SK-N-SH treated with all-trans-retinoic acid at 6 μM for 48 hours (cell line): ENCODE data around the gene NACAD.
"Not testable (repeated sequence)": the region's sequence is repeated elsewhere in the genome, so short reads cannot be mapped to it uniquely, and the experiment has no call there.

Source experiments
- ATAC-seq: fragments of 200-7000 bp; cut with Tn5 transposase; 3 replicates; pipeline ENCODE4 v1.9.1; 2020; ENCODE audit warnings: mild to moderate bottlenecking, moderate library complexity
- ARNTL ChIP-seq: fragments of 450-650 bp; formaldehyde crosslinking; IDR thresholded peaks from 2 replicates; pipeline ENCODE4 v1.5.0; 2020; ENCODE audit warnings: low read depth, mild to moderate bottlenecking, moderate library complexity, borderline replicate concordance
- BACH2 ChIP-seq: fragments of 250-450 bp; sonication (Bioruptor Pico); IDR thresholded peaks from 2 replicates; pipeline ENCODE4 v1.9.0; 2021; ENCODE audit warnings: mild to moderate bottlenecking, borderline replicate concordance
- CREB5 ChIP-seq: fragments of 250-450 bp; sonication (Bioruptor Pico); IDR thresholded peaks from 2 replicates; pipeline ENCODE4 v1.5.1; 2020; ENCODE audit warnings: low read depth, mild to moderate bottlenecking, moderate library complexity
- CSDC2 ChIP-seq: fragments of 250-450 bp; sonication (Bioruptor Pico); IDR thresholded peaks from 2 replicates; pipeline ENCODE4 v1.5.0; 2020; ENCODE audit warnings: mild to moderate bottlenecking, moderate library complexity
- CSRNP3 ChIP-seq: fragments of 250-450 bp; sonication (Bioruptor Pico); IDR thresholded peaks from 2 replicates; pipeline ENCODE4 v1.5.1; 2021; ENCODE audit warnings: mild to moderate bottlenecking, moderate library complexity
- ISL1 ChIP-seq: fragments of 250-450 bp; sonication (Bioruptor Pico); IDR thresholded peaks from 2 replicates; pipeline ENCODE4 v2.1.2; 2022; ENCODE audit warnings: mild to moderate bottlenecking, moderate library complexity
- OSR1 ChIP-seq: fragments of 250-450 bp; sonication (Bioruptor Pico); IDR thresholded peaks from 2 replicates; pipeline ENCODE4 v1.8.0; 2022; ENCODE audit warnings: moderate library complexity, mild to moderate bottlenecking, inconsistent platforms
- POU6F1 ChIP-seq: fragments of 250-450 bp; sonication (Bioruptor Pico); IDR thresholded peaks from 2 replicates; pipeline ENCODE4 v1.8.0; 2021; ENCODE audit warnings: low read depth, mild to moderate bottlenecking, moderate library complexity, borderline replicate concordance
- PPARA ChIP-seq: fragments of 250-450 bp; sonication (Bioruptor Pico); IDR thresholded peaks from 2 replicates; pipeline ENCODE4 v1.5.0; 2020; ENCODE audit warnings: mild to moderate bottlenecking, borderline replicate concordance
- RARB ChIP-seq: fragments of 250-450 bp; sonication (Bioruptor Pico); IDR thresholded peaks from 2 replicates; pipeline ENCODE4 v1.8.0; 2021; ENCODE audit warnings: mild to moderate bottlenecking, moderate library complexity
- TCF4 ChIP-seq: fragments of 250-450 bp; sonication (Bioruptor Pico); IDR thresholded peaks from 2 replicates; pipeline ENCODE4 v1.8.0; 2021; ENCODE audit warnings: mild to moderate bottlenecking, moderate library complexity, borderline replicate concordance
- TOX ChIP-seq: fragments of 250-450 bp; sonication (Bioruptor Pico); IDR thresholded peaks from 2 replicates; pipeline ENCODE4 v1.8.0; 2021; ENCODE audit warnings: mild to moderate bottlenecking, moderate library complexity, borderline replicate concordance
- TSHZ2 ChIP-seq: fragments of 250-450 bp; sonication (Bioruptor Pico); IDR thresholded peaks from 2 replicates; pipeline ENCODE4 v1.5.0; 2020; ENCODE audit warnings: mild to moderate bottlenecking, moderate library complexity
- ZFP3 ChIP-seq: fragments of 250-450 bp; sonication (Bioruptor Pico); IDR thresholded peaks from 2 replicates; pipeline ENCODE4 v1.5.0; 2020; ENCODE audit warnings: mild to moderate bottlenecking, moderate library complexity
- ZNF565 ChIP-seq: fragments of 450-650 bp; formaldehyde crosslinking; conservative IDR thresholded peaks from 2 replicates; pipeline ENCODE4 v1.5.0; 2020; ENCODE audit warnings: low read depth, mild to moderate bottlenecking, moderate library complexity
- ZNF70 ChIP-seq: fragments of 450-650 bp; formaldehyde crosslinking; IDR thresholded peaks from 2 replicates; pipeline ENCODE4 v1.5.0; 2020; ENCODE audit warnings: mild to moderate bottlenecking, moderate library complexity

Gene NACAD

GRCh38 chr7:45036317-45036716 lies 52.5 kb downstream of the NACAD start:
- TF ChIP-seq ZNF70 (CRISPR knock-in tag): no peak
- TF ChIP-seq ISL1: no peak
- no peak for TF ChIP-seq BACH2 (CRISPR knock-in tag)
- TF ChIP-seq PPARA: no peak
- no peak for TF ChIP-seq OSR1 (CRISPR knock-in tag)
- no peak for TF ChIP-seq POU6F1
- no peak for TF ChIP-seq TSHZ2 (CRISPR knock-in tag)
- no peak for TF ChIP-seq TOX
- no peak for TF ChIP-seq CREB5
- TF ChIP-seq CSRNP3 (CRISPR knock-in tag): no peak
- TF ChIP-seq CSDC2: no peak
- ATAC-seq: no peak

GRCh38 chr7:45035893-45036292 lies 52.9 kb downstream of the NACAD start:
- TF ChIP-seq ZFP3 (no peak), RARB (no peak)
- no peak for ATAC-seq

GRCh38 chr7:45035371-45035770 lies 53.4 kb downstream of the NACAD start:
- TF ChIP-seq ZNF565 (CRISPR knock-in tag) (no peak), TSHZ2 (CRISPR knock-in tag) (no peak), PPARA (no peak), TCF4 (CRISPR knock-in tag) (no peak), ARNTL (no peak), OSR1 (CRISPR knock-in tag) (no peak), CSRNP3 (CRISPR knock-in tag) (no peak), ISL1 (no peak), POU6F1 (no peak), TOX (no peak)
- no peak for ATAC-seq

GRCh38 chr7:45034710-45035109 lies 54.1 kb downstream of the NACAD start:
- ATAC-seq: not testable (repeated sequence)
